Central memory CD8-positive, alpha-beta T cell (primary cell): ENCODE data around the gene UTY.

Source experiments
- ATAC-seq: fragments of 150-1000 bp; cut with Tn5 transposase; replicated peaks from 2 replicates; pipeline ENCODE4 v1.10.0; 2022; ENCODE audit warnings: mild to moderate bottlenecking, moderate FRiP score, moderate number of reproducible peaks; ENCODE audit not compliant: poor library complexity, severe bottlenecking; ENCODE audit errors: extremely low read depth
- DNase-seq, 2 donors: peaks; one replicate each; pipeline ENCODE4 v3.0.0; 2021; ENCODE audit warnings: low spot score in 2 of 2
- H3K27ac Mint-ChIP-seq: one replicate; pipeline ENCODE4 v1.8.0; 2022; ENCODE audit warnings: low read depth, mild to moderate bottlenecking, moderate library complexity, mixed read lengths
- H3K27me3 Mint-ChIP-seq: one replicate; pipeline ENCODE4 v1.8.0; 2022; ENCODE audit warnings: mixed read lengths
- H3K36me3 Mint-ChIP-seq: one replicate; pipeline ENCODE4 v1.8.0; 2022; ENCODE audit warnings: mild to moderate bottlenecking, moderate library complexity, mixed read lengths; ENCODE audit not compliant: insufficient read depth
- H3K4me1 Mint-ChIP-seq: one replicate; pipeline ENCODE4 v1.8.0; 2022; ENCODE audit warnings: mixed read lengths
- H3K4me3 Mint-ChIP-seq: one replicate; pipeline ENCODE4 v1.8.0; 2022; ENCODE audit warnings: mild to moderate bottlenecking, moderate library complexity, mixed read lengths
- H3K9me3 Mint-ChIP-seq: one replicate; pipeline ENCODE4 v1.8.0; 2022; ENCODE audit warnings: mixed read lengths

UTY gene

GRCh38 chrY:13440811-13441210, 39.0 kb downstream of the UTY start:
- no peak for ATAC-seq
- Mint-ChIP-seq H3K36me3 (peaks cover 38% of the 10 kb centered on the region), H3K4me1 (peaks cover 84% of the 10 kb centered on the region)

GRCh38 chrY:13435968-13436937, 43.6 kb downstream of the UTY start:
- H3K9me3 Mint-ChIP-seq, result peaks cover 6% of the 10 kb centered on the region
- H3K4me3 Mint-ChIP-seq, result peak overlapping the region; percentile 90
- peak overlapping the region; percentile 96 for H3K27ac Mint-ChIP-seq
- peaks cover 25% of the 10 kb centered on the region for H3K36me3 Mint-ChIP-seq
- peaks cover 89% of the 10 kb centered on the region for H3K4me1 Mint-ChIP-seq
- ATAC-seq (peak; percentile 95), DNase-seq (peak; percentile 41 to 62)
- H3K27me3 Mint-ChIP-seq, result no peaks in the 10 kb centered on the region

More at GRCh38 chrY:13440811-13441210, 39.0 kb downstream of the UTY start:
- Mint-ChIP-seq H3K4me3 (no peak overlapping the region), H3K27ac (peak overlapping the region; percentile 27), H3K9me3 (no peaks in the 10 kb centered on the region), H3K27me3 (no peaks in the 10 kb centered on the region)
- no peak for DNase-seq

GRCh38 chrY:13435206-13435967, 44.4 kb downstream of the UTY start:
- DNase-seq, result no peak
- H3K36me3 Mint-ChIP-seq, result peaks cover 31% of the 10 kb centered on the region
- peak overlapping the region; percentile 96 for H3K27ac Mint-ChIP-seq
- H3K4me3 Mint-ChIP-seq, result peak overlapping the region; percentile 90
- H3K27me3 Mint-ChIP-seq, result no peaks in the 10 kb centered on the region
- H3K4me1 Mint-ChIP-seq, result peaks cover 88% of the 10 kb centered on the region
- peaks cover 6% of the 10 kb centered on the region for H3K9me3 Mint-ChIP-seq
- no peak for ATAC-seq

GRCh38 chrY:13432293-13433025, 47.4 kb downstream of the UTY start:
- peaks cover 30% of the 10 kb centered on the region for H3K36me3 Mint-ChIP-seq
- peak overlapping the region; percentile 52 for H3K4me3 Mint-ChIP-seq
- no peak for DNase-seq
- peak overlapping the region; percentile 91 for H3K27ac Mint-ChIP-seq
- H3K27me3 Mint-ChIP-seq, result no peaks in the 10 kb centered on the region
- peaks cover 81% of the 10 kb centered on the region for H3K4me1 Mint-ChIP-seq
- peaks cover 18% of the 10 kb centered on the region for H3K9me3 Mint-ChIP-seq
- no peak for ATAC-seq

- no peak for DNase-seq
- Mint-ChIP-seq H3K4me1 (peaks cover 80% of the 10 kb centered on the region), H3K27me3 (no peaks in the 10 kb centered on the region), H3K9me3 (peaks cover 28% of the 10 kb centered on the region), H3K27ac (no peak overlapping the region), H3K36me3 (peaks cover 30% of the 10 kb centered on the region), H3K4me3 (no peak overlapping the region)
- no peak for ATAC-seq
These were observed 50.3 kb downstream of the UTY start for GRCh38 chrY:13429551-13429950.

- no peak for DNase-seq
- Mint-ChIP-seq H3K4me1 (peaks cover 92% of the 10 kb centered on the region), H3K4me3 (peak overlapping the region; percentile 39), H3K27ac (peak overlapping the region; percentile 84), H3K27me3 (no peaks in the 10 kb centered on the region), H3K36me3 (peaks cover 20% of the 10 kb centered on the region), H3K9me3 (peaks cover 16% of the 10 kb centered on the region)
- ATAC-seq, result peak; percentile 22
These were observed 56.5 kb downstream of the UTY start for GRCh38 chrY:13423281-13423732.

GRCh38 chrY:13416869-13417661, 62.8 kb downstream of the UTY start:
- peak overlapping the region; percentile 32 for H3K27ac Mint-ChIP-seq
- no peaks in the 10 kb centered on the region for H3K27me3 Mint-ChIP-seq
- peak overlapping the region; percentile 21 for H3K4me3 Mint-ChIP-seq
- H3K36me3 Mint-ChIP-seq, result peaks cover 22% of the 10 kb centered on the region
- DNase-seq, result no peak
- no peak for ATAC-seq
- H3K9me3 Mint-ChIP-seq, result no peaks in the 10 kb centered on the region
- H3K4me1 Mint-ChIP-seq, result peaks cover 71% of the 10 kb centered on the region

GRCh38 chrY:13415556-13415955, 64.3 kb downstream of the UTY start:
- Mint-ChIP-seq H3K4me3 (no peak overlapping the region), H3K27ac (no peak overlapping the region), H3K9me3 (no peaks in the 10 kb centered on the region), H3K4me1 (peaks cover 63% of the 10 kb centered on the region), H3K27me3 (no peaks in the 10 kb centered on the region), H3K36me3 (peaks cover 30% of the 10 kb centered on the region)
- DNase-seq (no peak), ATAC-seq (no peak)

- H3K27ac Mint-ChIP-seq, result peak overlapping the region; percentile 26
- no peak for DNase-seq
These were observed 81.0 kb downstream of the UTY start for GRCh38 chrY:13398876-13399275.

GRCh38 chrY:13381110-13381683, 98.6 kb downstream of the UTY start:
- Mint-ChIP-seq H3K4me3 (peak overlapping the region; percentile 30), H3K36me3 (peaks cover 14% of the 10 kb centered on the region), H3K27ac (peak overlapping the region; percentile 87), H3K9me3 (peaks cover 5% of the 10 kb centered on the region), H3K27me3 (no peaks in the 10 kb centered on the region), H3K4me1 (peaks cover 59% of the 10 kb centered on the region)
- DNase-seq (no peak), ATAC-seq (peak; percentile 73)

More at GRCh38 chrY:13398876-13399275, 81.0 kb downstream of the UTY start:
- no peak for ATAC-seq
- H3K4me3 Mint-ChIP-seq, result no peak overlapping the region
- peaks cover 28% of the 10 kb centered on the region for H3K36me3 Mint-ChIP-seq
- H3K9me3 Mint-ChIP-seq, result no peaks in the 10 kb centered on the region
- H3K27me3 Mint-ChIP-seq, result no peaks in the 10 kb centered on the region
- peaks cover 42% of the 10 kb centered on the region for H3K4me1 Mint-ChIP-seq
